ENCODE data around the gene FAM83C.

FAM83C gene

GRCh38 chr20:35297155-35297554, 4.9 kb upstream of the FAM83C start:
- peak; percentile 47 for DNase-seq

GRCh38 chr20:35296101-35296554, 3.9 kb upstream of the FAM83C start:
- no peak for DNase-seq

- DNase-seq, result no peak
Observed at GRCh38 chr20:35295674-35296073, 3.4 kb upstream of the FAM83C start.

GRCh38 chr20:35295058-35295457, 2.8 kb upstream of the FAM83C start:
- DNase-seq, result no peak

- no peak for DNase-seq
Observed at GRCh38 chr20:35294293-35294685, 2.1 kb upstream of the FAM83C start.

- DNase-seq, result no peak
Observed at GRCh38 chr20:35293303-35294292, 1.4 kb upstream of the FAM83C start.

- DNase-seq, result no peak
Observed at GRCh38 chr20:35292504-35293285, 470 bp upstream of the FAM83C start.

GRCh38 chr20:35290887-35291417, 1.3 kb downstream of the FAM83C start:
- no peak for DNase-seq

- DNase-seq, result no peak
Observed at GRCh38 chr20:35290186-35290886, 1.9 kb downstream of the FAM83C start.

- DNase-seq, result no peak
Observed at GRCh38 chr20:35288325-35289060, 3.7 kb downstream of the FAM83C start.

- DNase-seq, result no peak
Observed at GRCh38 chr20:35287509-35288324, 4.5 kb downstream of the FAM83C start.

GRCh38 chr20:35286899-35287508, 5.2 kb downstream of the FAM83C start:
- DNase-seq, result no peak

GRCh38 chr20:35286077-35286898, 5.9 kb downstream of the FAM83C start:
- no peak for DNase-seq

GRCh38 chr20:35285806-35286076, 6.5 kb downstream of the FAM83C start:
- DNase-seq, result peak; percentile 27

GRCh38 chr20:35284992-35285805, 7.0 kb downstream of the FAM83C start:
- no peak for DNase-seq

GRCh38 chr20:35284267-35284991, 7.8 kb downstream of the FAM83C start, which contains the start of gene EIF6:
Gene EIF6 (minus strand): TSS chr20:35284772. CDS start chr20:35284487, 285 bp downstream.
- DNase-seq, result peak; percentile 95

- DNase-seq, result peak; percentile 41
Observed at GRCh38 chr20:35283441-35284266, 8.6 kb downstream of the FAM83C start.

Data from OCI-M1 (cell line).